Lung (tissue), 12 donors: Measurements from ENCODE around the gene PNPO. TPM values are rescaled to one million over a fixed set of nuclear protein-coding genes. Genes with fewer than 3 reads are reported as not detected.

Experiments
- ATAC-seq: fragments of 200-7000 bp; cut with Tn5 transposase; one replicate; pipeline ENCODE4 v1.9.1; 2020; ENCODE audit warnings: moderate number of reproducible peaks; ENCODE audit not compliant: insufficient read depth, low FRiP score
- DNase-seq, 3 donors: peaks; one replicate each; pipeline ENCODE4 v3.0.0-alpha.2; 2013 to 2017
- H3K27ac ChIP-seq, 2 donors: one replicate each; pipeline ENCODE4 v1.5.1; 2013; ENCODE audit warnings: mild to moderate bottlenecking in 2 of 2, moderate library complexity in 2 of 2, control low read depth in 1 of 2, inconsistent platforms in 1 of 2, low read depth in 1 of 2, low read length in 1 of 2
- H3K27me3 ChIP-seq, 3 donors: one replicate each; pipeline ENCODE4 v1.5.1; 2013; ENCODE audit warnings: low read length in 2 of 3; ENCODE audit not compliant: control insufficient read depth in 3 of 3, insufficient read depth in 3 of 3
- H3K36me3 ChIP-seq, 4 donors: one replicate each; pipeline ENCODE4 v1.5.1; 2013; ENCODE audit warnings: low read length in 4 of 4, mild to moderate bottlenecking in 1 of 4, moderate library complexity in 1 of 4; ENCODE audit not compliant: control insufficient read depth in 4 of 4, insufficient read depth in 4 of 4
- H3K4me1 ChIP-seq, 5 donors: one replicate each; pipeline ENCODE4 v1.5.1; 2013; ENCODE audit warnings: low read length in 5 of 5, mild to moderate bottlenecking in 2 of 5, moderate library complexity in 1 of 5; ENCODE audit not compliant: control insufficient read depth in 5 of 5, insufficient read depth in 5 of 5
- H3K4me3 ChIP-seq: one replicate; pipeline ENCODE4 v1.5.1; 2013; ENCODE audit warnings: mild to moderate bottlenecking, control low read depth, moderate library complexity
- H3K9ac ChIP-seq, 2 donors: one replicate each; pipeline ENCODE4 v1.5.1; 2013; ENCODE audit warnings: low read length in 2 of 2, control low read depth in 1 of 2; ENCODE audit not compliant: insufficient read depth in 1 of 2
- H3K9me3 ChIP-seq, 4 donors: one replicate each; pipeline ENCODE4 v1.5.1; 2013; ENCODE audit warnings: low read length in 3 of 4, mild to moderate bottlenecking in 1 of 4, moderate library complexity in 1 of 4; ENCODE audit not compliant: control insufficient read depth in 4 of 4, insufficient read depth in 3 of 4
- WGBS, 2 donors: extraction: QIAGEN DNeasy Blood & Tissue Kit; methylation state at CpG; one replicate each; pipeline ENCODE4 v1.1.7; 2013; 5-methylcytosine and 5-hydroxymethylcytosine counted together
- polyA plus RNA-seq, 2 donors: library from polyadenylated mRNA; stranded (reverse); fragments of 200-250 nt; gene quantifications; one replicate each; pipeline ENCODE4 v1.2.1, GENCODE V29; 2013
- total RNA-seq, 2 donors: library from RNA; depleted of rRNA in 1 of 2; stranded (reverse); fragments of >200 nt in 1 of 2; gene quantifications; one replicate each; pipeline ENCODE4 v1.2.1, GENCODE V29; 2014 to 2021
- TF ChIP-seq, protein P1 (sequence below): IDR thresholded peaks from 2 replicates; pipeline ENCODE4 v1.5.1; 2012; ENCODE audit warnings: mild to moderate bottlenecking; ENCODE audit errors: control extremely low read depth, extremely low read depth
- donor health status: control.
- donor health status: control.
- donor health status: Bipolar disorder and iron deficiency.
- donor health status: healthy.
- donor health status: DM: yes; HTN: yes; CAD: no.

PNPO gene
- total and polyA plus RNA-seq, 4 donors: 9.3 to 43.9 (median 11.2) TPM

DNA sequence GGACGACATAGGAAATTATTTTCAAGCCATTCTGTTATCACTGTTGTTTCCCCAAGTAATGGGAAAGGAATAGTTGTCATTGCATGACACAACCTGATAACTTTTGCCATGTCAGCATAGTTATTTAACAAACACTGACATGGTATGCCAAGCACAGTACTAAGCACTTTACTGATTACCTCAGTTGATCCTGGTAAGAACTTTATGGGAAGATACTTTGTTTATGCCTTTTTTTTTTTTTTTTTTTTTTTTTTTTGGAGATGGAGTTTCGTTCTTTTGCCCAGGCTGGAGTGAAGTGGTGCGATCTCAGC lies 15.7 kb upstream of the PNPO start:
- H3K9ac ChIP-seq: no peak overlapping the region
- no peak for DNase-seq
- TF ChIP-seq, protein P1, sequence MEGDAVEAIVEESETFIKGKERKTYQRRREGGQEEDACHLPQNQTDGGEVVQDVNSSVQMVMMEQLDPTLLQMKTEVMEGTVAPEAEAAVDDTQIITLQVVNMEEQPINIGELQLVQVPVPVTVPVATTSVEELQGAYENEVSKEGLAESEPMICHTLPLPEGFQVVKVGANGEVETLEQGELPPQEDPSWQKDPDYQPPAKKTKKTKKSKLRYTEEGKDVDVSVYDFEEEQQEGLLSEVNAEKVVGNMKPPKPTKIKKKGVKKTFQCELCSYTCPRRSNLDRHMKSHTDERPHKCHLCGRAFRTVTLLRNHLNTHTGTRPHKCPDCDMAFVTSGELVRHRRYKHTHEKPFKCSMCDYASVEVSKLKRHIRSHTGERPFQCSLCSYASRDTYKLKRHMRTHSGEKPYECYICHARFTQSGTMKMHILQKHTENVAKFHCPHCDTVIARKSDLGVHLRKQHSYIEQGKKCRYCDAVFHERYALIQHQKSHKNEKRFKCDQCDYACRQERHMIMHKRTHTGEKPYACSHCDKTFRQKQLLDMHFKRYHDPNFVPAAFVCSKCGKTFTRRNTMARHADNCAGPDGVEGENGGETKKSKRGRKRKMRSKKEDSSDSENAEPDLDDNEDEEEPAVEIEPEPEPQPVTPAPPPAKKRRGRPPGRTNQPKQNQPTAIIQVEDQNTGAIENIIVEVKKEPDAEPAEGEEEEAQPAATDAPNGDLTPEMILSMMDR: no peak
- H3K4me3 ChIP-seq: no peak overlapping the region
- 93 to 95% methylated on average over 3 of the region's 3 CpGs for WGBS, 2 donors
- H3K27ac ChIP-seq: no peak overlapping the region
- no peak for ATAC-seq
- H3K27me3 ChIP-seq: no peaks in the 10 kb centered on the region
- H3K36me3 ChIP-seq: peaks cover 10 to 61% (median 35%) of the 10 kb centered on the region in 4 donors
- H3K9me3 ChIP-seq: no peaks in the 10 kb centered on the region
- H3K4me1 ChIP-seq: no peaks in the 10 kb centered on the region

GRCh38 chr17:47927821-47928400 lies 13.5 kb upstream of the PNPO start:
- H3K27me3 ChIP-seq: no peaks in the 10 kb centered on the region
- 90 to 93% methylated on average over 20 of the region's 20 CpGs for WGBS, 2 donors
- TF ChIP-seq, protein P1: no peak
- DNase-seq (no peak), ATAC-seq (no peak)
- H3K4me3 ChIP-seq: no peak overlapping the region
- H3K9me3 ChIP-seq: no peaks in the 10 kb centered on the region
- peaks cover 7 to 61% (median 33%) of the 10 kb centered on the region in 4 donors for H3K36me3 ChIP-seq
- no peak overlapping the region for H3K9ac ChIP-seq
- no peak overlapping the region for H3K27ac ChIP-seq
- H3K4me1 ChIP-seq: no peaks in the 10 kb centered on the region

DNA sequence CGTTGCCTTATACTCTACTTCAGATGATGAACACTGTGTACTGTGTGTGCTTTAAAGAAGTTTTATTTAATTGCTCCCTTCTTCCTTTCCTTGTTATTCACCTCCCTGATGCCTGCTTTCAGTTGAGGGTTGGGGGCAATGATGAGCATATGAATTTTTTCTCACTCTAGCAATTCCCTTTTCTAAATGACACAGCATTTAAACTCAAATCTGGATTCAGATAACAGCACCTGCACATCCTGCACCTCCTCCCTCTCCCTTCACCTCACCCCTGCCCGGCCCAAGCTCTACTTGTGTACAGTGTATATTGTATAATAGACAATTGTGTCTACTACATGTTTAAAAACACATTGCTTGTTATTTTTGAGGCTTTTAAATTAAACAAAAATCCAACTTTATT lies 13.0 kb upstream of the PNPO start:
- H3K36me3 ChIP-seq: peaks cover 2 to 57% (median 28%) of the 10 kb centered on the region in 4 donors

More for the DNA sequence above, 13.0 kb upstream of the PNPO start:
- 37 to 68% methylated on average over 2 of the region's 2 CpGs for WGBS, 2 donors
- Histone ChIP-seq H3K9ac (no peak overlapping the region), H3K4me3 (no peak overlapping the region), H3K4me1 (no peaks in the 10 kb centered on the region), H3K27me3 (no peaks in the 10 kb centered on the region), H3K27ac (no peak overlapping the region), H3K9me3 (no peaks in the 10 kb centered on the region)
- no peak for DNase-seq
- TF ChIP-seq, protein P1: no peak
- no peak for ATAC-seq
